BJ (cell line): ENCODE measurements around the gene RAB11FIP5. TPM values are rescaled to one million over a fixed set of nuclear protein-coding genes. Genes with fewer than 3 reads are reported as not detected.

Experiments used
- CTCF ChIA-PET: fragments of 350-600 bp; formaldehyde crosslinking; extraction: SDS; loops from one replicate; lab custom pipeline; 2021; ENCODE audit warnings: antibody characterized with exemption, inconsistent platforms; lab: Yijun Ruan, JAX
- POLR2A ChIA-PET: fragments of 300-600 bp; sonication (Branson Sonifier 250); formaldehyde crosslinking; extraction: SDS; loops from one replicate; lab custom pipeline; 2021; ENCODE audit warnings: antibody characterized with exemption; lab: Charles Lee
- DNase-seq: peaks from one replicate; pipeline ENCODE4 v3.0.0-alpha.2; 2011; ENCODE audit warnings: low read depth
- H3K27me3 ChIP-seq: 2 replicates; pipeline ENCODE4 v1.6.0; 2011; ENCODE audit warnings: low read length; ENCODE audit not compliant: control insufficient read depth, insufficient read depth
- H3K36me3 ChIP-seq: 2 replicates; pipeline ENCODE4 v1.5.1; 2011; ENCODE audit warnings: low read length; ENCODE audit not compliant: control insufficient read depth, insufficient read depth
- H3K4me3 ChIP-seq: 2 replicates; pipeline ENCODE4 v1.5.1; 2011; ENCODE audit warnings: low read depth, mild to moderate bottlenecking, control low read depth, low read length
- polyA plus RNA-seq: library from polyadenylated mRNA; depleted of rRNA; stranded (reverse); fragments of >200 nt; gene quantifications from 2 replicates; pipeline ENCODE4 v1.2.3, GENCODE V29; 2011
- TF ChIP-seq, protein P1 (sequence below): IDR thresholded peaks from 2 replicates; pipeline ENCODE4 v1.5.1; 2011; ENCODE audit warnings: low read depth, mild to moderate bottlenecking, control low read depth, inconsistent platforms, low read length, moderate library complexity; ENCODE audit not compliant: insufficient read depth

RAB11FIP5 gene
- polyA plus RNA-seq, 1 experiment, result 52.0 TPM

DNA sequence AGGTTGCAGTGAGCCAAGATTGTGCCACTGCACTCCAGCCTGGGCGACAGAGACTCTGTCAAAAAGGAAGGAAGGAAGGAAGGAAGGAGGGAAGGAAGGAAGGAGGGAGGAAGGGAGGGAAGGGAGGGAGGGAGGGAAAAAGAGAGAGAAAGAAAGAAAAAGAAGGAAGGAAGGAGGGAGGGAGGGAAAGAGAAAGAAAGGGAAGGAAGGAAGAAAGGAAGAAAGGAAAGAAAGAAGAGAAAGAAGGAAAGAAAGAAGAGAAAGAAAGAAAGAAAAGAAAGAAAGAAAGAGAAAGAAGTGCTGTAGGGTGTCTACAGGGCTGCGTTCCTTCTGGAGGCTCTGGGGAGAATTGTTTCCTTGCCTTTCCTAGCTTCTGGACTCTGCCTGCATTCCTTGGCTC, 22.5 kb upstream of the RAB11FIP5 start:
- ChIA-PET POLR2A (no interaction called here), CTCF (interaction anchor here (1.8 kb wide), 1 partner anchor 21 kb away, joined by 7 read pairs; no protein-coding TSS in a partner anchor)
- Histone ChIP-seq H3K4me3 (no peak overlapping the region), H3K27me3 (no peaks in the 10 kb centered on the region), H3K36me3 (no peaks in the 10 kb centered on the region)
- TF ChIP-seq, protein P1, sequence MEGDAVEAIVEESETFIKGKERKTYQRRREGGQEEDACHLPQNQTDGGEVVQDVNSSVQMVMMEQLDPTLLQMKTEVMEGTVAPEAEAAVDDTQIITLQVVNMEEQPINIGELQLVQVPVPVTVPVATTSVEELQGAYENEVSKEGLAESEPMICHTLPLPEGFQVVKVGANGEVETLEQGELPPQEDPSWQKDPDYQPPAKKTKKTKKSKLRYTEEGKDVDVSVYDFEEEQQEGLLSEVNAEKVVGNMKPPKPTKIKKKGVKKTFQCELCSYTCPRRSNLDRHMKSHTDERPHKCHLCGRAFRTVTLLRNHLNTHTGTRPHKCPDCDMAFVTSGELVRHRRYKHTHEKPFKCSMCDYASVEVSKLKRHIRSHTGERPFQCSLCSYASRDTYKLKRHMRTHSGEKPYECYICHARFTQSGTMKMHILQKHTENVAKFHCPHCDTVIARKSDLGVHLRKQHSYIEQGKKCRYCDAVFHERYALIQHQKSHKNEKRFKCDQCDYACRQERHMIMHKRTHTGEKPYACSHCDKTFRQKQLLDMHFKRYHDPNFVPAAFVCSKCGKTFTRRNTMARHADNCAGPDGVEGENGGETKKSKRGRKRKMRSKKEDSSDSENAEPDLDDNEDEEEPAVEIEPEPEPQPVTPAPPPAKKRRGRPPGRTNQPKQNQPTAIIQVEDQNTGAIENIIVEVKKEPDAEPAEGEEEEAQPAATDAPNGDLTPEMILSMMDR, result no peak
- no peak for DNase-seq

DNA sequence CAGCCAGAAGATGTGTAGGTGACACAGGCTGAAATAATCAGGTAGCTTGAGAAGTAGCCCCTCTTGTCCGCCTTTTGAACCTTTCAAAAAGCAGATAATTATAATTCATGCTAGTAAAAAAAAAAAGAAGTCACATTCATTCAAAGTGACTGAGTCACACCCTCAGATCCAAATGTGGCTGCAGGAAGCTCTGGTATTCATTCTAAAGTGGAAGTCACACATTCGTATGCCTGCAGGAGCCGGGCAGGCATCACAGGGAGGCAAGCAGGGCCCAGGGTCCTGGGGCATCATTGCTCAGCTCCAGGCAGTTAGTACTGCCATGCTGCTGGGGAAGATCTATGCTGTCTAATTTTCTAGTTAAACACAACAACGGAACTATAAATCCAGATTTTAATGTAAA, 21.7 kb upstream of the RAB11FIP5 start:
- ChIA-PET CTCF (interaction anchor here (0.8 to 1.8 kb wide), 6 partner anchors 16 to 76 kb away, joined by 3 to 7 read pairs (median 4); partner anchors contain the start of gene RAB11FIP5), POLR2A (no interaction called here)
- TF ChIP-seq, protein P1, result no peak
- H3K36me3 ChIP-seq, result no peaks in the 10 kb centered on the region
- H3K4me3 ChIP-seq, result no peak overlapping the region
- H3K27me3 ChIP-seq, result no peaks in the 10 kb centered on the region
- DNase-seq, result no peak

DNA sequence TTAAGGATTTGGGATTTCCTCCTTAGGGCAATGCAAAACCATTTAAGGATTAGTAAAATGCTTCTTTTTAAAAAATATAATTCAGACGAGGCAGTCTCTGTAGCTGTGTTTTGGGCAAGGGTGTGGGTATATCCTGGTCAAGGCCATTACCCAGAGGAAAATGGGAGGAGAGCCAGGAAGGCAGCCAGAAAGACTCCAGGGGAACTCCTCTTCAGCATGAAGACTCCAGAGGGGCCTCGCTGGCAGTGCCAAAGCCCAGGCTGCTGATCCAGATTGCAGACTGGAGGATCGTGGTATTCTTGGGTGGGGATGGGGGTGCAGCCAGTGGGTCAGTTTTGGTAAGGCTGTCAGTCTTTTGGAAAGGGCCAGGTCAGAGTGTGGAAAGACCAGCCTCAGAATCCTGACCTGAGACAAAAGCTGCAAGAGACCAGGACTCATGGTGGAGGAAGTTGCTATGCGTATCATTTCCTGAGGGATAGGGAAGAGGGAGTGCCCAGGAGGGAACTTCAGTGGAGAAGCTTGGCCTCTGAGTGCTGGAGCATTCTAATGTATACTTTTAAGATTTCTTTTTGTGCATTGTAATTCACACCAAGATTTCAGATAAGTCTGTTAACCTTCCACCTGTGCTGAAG, 20.9 kb upstream of the RAB11FIP5 start:
- DNase-seq, result no peak
- POLR2A ChIA-PET, result no interaction called here
- no peaks in the 10 kb centered on the region; the same call in 1 of the 2 replicates for H3K27me3 ChIP-seq
- no peak overlapping the region for H3K4me3 ChIP-seq
- CTCF ChIA-PET, result interaction anchor here (0.8 to 1.8 kb wide), 7 partner anchors 16 to 77 kb away, joined by 3 to 7 read pairs (median 3); partner anchors contain the start of gene RAB11FIP5
- H3K36me3 ChIP-seq, result no peaks in the 10 kb centered on the region
- TF ChIP-seq, protein P1, result no peak

DNA sequence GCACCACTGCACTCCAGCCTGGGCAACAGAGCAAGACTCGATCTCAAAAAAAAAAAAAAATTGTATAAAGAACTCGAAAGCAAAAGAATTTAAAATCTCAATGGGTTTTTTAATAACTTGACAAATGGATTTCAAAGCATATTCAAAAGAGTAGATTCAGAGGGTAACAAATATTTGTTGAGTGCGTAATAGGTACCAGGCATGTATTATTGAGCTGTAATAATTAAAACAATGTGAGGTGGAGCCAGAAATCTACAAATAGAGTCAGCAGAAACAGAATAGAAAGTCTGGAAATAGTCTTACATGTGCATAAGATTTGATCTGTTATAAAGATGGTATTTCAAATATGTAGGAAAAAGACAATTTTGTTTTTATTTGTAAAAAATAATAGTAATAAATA, 19.1 kb upstream of the RAB11FIP5 start:
- ChIA-PET CTCF (interaction anchor here (0.8 to 1.7 kb wide), 2 partner anchors 25 to 47 kb away, joined by 3 to 4 read pairs; no protein-coding TSS in a partner anchor), POLR2A (interaction anchor here (0.8 kb wide), 1 partner anchor 23 kb away, joined by 7 read pairs; no protein-coding TSS in a partner anchor)
- Histone ChIP-seq H3K27me3 (no peaks in the 10 kb centered on the region; the same call in 1 of the 2 replicates), H3K4me3 (no peak overlapping the region), H3K36me3 (no peaks in the 10 kb centered on the region)
- TF ChIP-seq, protein P1, result no peak
- DNase-seq, result no peak

- TF ChIP-seq, protein P1, result no peak
- H3K4me3 ChIP-seq, result no peak overlapping the region
- POLR2A ChIA-PET, result no interaction called here
- DNase-seq, result no peak
- H3K36me3 ChIP-seq, result no peaks in the 10 kb centered on the region
- CTCF ChIA-PET, result no interaction called here
- H3K27me3 ChIP-seq, result no peaks in the 10 kb centered on the region; the same call in 1 of the 2 replicates
Observed at GRCh38 chr2:73130790-73131189, 18.0 kb upstream of the RAB11FIP5 start.
